Measurements from ENCODE around the gene PRR3. TPM values are rescaled to one million over a fixed set of nuclear protein-coding genes. Genes with fewer than 3 reads are reported as not detected.

PRR3 gene
- total and polyA plus RNA-seq, 9 of the 15 experiments (the other 6 are each of a cell fraction or from before 2014, with no cell fraction given): 23.5 to 59.6 (median 28.8) TPM

DNA sequence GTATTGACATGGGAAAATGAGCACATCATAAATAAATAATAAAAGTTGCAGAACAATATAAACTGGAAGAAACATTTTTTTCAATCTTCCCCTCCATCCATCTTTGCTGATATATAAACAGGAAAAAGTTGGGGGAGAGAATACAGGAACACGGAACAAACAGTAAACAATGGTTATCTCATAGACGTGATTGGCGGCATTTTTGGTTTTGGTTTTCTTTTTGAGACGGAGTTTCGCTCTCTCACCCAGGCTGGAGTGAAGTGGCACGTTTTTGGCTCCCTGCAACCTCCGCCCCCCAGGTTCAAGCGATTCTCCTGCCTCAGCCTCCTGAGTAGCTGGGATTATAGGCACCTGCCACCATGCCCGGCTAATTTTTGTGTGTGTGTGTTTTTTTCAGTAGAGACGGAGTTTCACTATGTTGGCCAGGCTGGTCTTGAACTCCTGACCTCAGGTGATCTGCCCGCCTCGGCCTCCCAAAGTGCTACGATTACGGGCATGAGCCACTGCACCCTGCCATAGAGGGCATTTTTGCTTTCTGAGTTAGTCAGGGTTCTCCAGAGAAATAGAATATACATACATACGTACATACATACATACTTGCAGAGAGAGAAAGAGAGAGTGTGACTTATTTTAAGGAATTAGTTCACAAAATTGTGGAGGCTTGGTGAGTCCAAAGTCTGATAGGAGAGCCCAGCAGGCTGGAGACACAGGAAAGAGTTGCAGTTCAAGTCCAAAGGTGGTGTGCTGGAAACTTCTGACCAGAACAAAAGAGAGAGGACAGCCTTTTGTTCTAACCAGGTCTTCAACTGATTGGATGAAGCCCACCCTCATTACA lies 23.4 kb upstream of the PRR3 start (continued):
- TF ChIP-seq, protein P1, sequence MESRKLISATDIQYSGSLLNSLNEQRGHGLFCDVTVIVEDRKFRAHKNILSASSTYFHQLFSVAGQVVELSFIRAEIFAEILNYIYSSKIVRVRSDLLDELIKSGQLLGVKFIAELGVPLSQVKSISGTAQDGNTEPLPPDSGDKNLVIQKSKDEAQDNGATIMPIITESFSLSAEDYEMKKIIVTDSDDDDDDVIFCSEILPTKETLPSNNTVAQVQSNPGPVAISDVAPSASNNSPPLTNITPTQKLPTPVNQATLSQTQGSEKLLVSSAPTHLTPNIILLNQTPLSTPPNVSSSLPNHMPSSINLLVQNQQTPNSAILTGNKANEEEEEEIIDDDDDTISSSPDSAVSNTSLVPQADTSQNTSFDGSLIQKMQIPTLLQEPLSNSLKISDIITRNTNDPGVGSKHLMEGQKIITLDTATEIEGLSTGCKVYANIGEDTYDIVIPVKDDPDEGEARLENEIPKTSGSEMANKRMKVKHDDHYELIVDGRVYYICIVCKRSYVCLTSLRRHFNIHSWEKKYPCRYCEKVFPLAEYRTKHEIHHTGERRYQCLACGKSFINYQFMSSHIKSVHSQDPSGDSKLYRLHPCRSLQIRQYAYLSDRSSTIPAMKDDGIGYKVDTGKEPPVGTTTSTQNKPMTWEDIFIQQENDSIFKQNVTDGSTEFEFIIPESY (CRISPR knock-in tag; IDR thresholded peaks at IDR 0.05): no peak
- no peak for TF ChIP-seq CCAR2 (IDR thresholded peaks at IDR 0.05; ENCODE audit: low read depth, low read length)
- TF ChIP-seq, protein P2, sequence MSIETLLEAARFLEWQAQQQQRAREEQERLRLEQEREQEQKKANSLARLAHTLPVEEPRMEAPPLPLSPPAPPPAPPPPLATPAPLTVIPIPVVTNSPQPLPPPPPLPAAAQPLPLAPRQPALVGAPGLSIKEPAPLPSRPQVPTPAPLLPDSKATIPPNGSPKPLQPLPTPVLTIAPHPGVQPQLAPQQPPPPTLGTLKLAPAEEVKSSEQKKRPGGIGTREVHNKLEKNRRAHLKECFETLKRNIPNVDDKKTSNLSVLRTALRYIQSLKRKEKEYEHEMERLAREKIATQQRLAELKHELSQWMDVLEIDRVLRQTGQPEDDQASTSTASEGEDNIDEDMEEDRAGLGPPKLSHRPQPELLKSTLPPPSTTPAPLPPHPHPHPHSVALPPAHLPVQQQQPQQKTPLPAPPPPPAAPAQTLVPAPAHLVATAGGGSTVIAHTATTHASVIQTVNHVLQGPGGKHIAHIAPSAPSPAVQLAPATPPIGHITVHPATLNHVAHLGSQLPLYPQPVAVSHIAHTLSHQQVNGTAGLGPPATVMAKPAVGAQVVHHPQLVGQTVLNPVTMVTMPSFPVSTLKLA (conservative IDR thresholded peaks at IDR 0.05): 0 out of 4 replicates have a peak, but pooled peaks of 1 of the 2 experiments have one; percentile 14
- TF ChIP-seq, protein P3, sequence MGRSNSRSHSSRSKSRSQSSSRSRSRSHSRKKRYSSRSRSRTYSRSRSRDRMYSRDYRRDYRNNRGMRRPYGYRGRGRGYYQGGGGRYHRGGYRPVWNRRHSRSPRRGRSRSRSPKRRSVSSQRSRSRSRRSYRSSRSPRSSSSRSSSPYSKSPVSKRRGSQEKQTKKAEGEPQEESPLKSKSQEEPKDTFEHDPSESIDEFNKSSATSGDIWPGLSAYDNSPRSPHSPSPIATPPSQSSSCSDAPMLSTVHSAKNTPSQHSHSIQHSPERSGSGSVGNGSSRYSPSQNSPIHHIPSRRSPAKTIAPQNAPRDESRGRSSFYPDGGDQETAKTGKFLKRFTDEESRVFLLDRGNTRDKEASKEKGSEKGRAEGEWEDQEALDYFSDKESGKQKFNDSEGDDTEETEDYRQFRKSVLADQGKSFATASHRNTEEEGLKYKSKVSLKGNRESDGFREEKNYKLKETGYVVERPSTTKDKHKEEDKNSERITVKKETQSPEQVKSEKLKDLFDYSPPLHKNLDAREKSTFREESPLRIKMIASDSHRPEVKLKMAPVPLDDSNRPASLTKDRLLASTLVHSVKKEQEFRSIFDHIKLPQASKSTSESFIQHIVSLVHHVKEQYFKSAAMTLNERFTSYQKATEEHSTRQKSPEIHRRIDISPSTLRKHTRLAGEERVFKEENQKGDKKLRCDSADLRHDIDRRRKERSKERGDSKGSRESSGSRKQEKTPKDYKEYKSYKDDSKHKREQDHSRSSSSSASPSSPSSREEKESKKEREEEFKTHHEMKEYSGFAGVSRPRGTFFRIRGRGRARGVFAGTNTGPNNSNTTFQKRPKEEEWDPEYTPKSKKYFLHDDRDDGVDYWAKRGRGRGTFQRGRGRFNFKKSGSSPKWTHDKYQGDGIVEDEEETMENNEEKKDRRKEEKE (IDR thresholded peaks at IDR 0.05; ENCODE audit: borderline replicate concordance in 1 of 2, control insufficient read depth in 1 of 2, low read depth in 2 of 2, low read length in 1 of 2): no peak
- no peak for TF ChIP-seq XRCC4 (IDR thresholded peaks at IDR 0.05; ENCODE audit: extremely low read depth, insufficient read depth, insufficient read length)
- TF ChIP-seq ZNF134 (CRISPR knock-in tag; conservative IDR thresholded peaks at IDR 0.05): peak; percentile 61; the same call in 1 of the 2 replicates
- no peak for TF ChIP-seq POLR3G (IDR thresholded peaks at IDR 0.05; ENCODE audit: extremely low read depth, insufficient read length, insufficient replicate concordance)
- no peak for TF ChIP-seq SLC30A9 (CRISPR knock-in tag; IDR thresholded peaks at IDR 0.05)
- TF ChIP-seq ELF1 (tag; IDR thresholded peaks at IDR 0.05): peak; percentile 36
- no peak for TF ChIP-seq TCF7 (IDR thresholded peaks at IDR 0.05; ENCODE audit: borderline replicate concordance)
- TF ChIP-seq NRF1 (conservative IDR thresholded peaks at IDR 0.05 in 1 of 2, IDR thresholded peaks at IDR 0.05 in 1 of 2): no peak
- TF ChIP-seq, protein P4, sequence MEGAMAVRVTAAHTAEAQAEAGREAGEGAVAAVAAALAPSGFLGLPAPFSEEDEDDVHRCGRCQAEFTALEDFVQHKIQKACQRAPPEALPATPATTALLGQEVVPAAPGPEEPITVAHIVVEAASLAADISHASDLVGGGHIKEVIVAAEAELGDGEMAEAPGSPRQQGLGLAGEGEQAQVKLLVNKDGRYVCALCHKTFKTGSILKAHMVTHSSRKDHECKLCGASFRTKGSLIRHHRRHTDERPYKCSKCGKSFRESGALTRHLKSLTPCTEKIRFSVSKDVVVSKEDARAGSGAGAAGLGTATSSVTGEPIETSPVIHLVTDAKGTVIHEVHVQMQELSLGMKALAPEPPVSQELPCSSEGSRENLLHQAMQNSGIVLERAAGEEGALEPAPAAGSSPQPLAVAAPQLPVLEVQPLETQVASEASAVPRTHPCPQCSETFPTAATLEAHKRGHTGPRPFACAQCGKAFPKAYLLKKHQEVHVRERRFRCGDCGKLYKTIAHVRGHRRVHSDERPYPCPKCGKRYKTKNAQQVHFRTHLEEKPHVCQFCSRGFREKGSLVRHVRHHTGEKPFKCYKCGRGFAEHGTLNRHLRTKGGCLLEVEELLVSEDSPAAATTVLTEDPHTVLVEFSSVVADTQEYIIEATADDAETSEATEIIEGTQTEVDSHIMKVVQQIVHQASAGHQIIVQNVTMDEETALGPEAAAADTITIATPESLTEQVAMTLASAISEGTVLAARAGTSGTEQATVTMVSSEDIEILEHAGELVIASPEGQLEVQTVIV (CRISPR knock-in tag; IDR thresholded peaks at IDR 0.05; ENCODE audit: borderline replicate concordance): no peak
- TF ChIP-seq, protein P5, sequence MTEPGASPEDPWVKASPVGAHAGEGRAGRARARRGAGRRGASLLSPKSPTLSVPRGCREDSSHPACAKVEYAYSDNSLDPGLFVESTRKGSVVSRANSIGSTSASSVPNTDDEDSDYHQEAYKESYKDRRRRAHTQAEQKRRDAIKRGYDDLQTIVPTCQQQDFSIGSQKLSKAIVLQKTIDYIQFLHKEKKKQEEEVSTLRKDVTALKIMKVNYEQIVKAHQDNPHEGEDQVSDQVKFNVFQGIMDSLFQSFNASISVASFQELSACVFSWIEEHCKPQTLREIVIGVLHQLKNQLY (CRISPR knock-in tag; conservative IDR thresholded peaks at IDR 0.05): 0 out of 4 replicates have a peak, but pooled peaks of 1 of the 2 experiments have one; percentile 43
